Tibial nerve (tissue), 4 donors: Measurements from ENCODE around the gene GINS1. TPM values are rescaled to one million over a fixed set of nuclear protein-coding genes. Genes with fewer than 3 reads are reported as not detected.

Experiments used
- DNase-seq, 2 donors: peaks; one replicate each; pipeline ENCODE4 v3.0.0-alpha.2; 2019; ENCODE audit warnings: low spot score in 2 of 2
- H3K27ac ChIP-seq, 4 donors: fragments of 200-600 bp; sonication (generic) in 3 of 4; one replicate each; pipeline ENCODE4 v1.5.1; 2017 to 2019; ENCODE audit warnings: mild to moderate bottlenecking in 1 of 4
- H3K27me3 ChIP-seq, 2 donors: fragments of 200-600 bp; sonication (generic) in 1 of 2; one replicate each; pipeline versions ENCODE4 v1.5.1 to v1.6.0; 2017 to 2019
- H3K36me3 ChIP-seq, 3 donors: fragments of 200-600 bp; sonication (generic); one replicate each; pipeline ENCODE4 v1.5.1; 2018 to 2019
- H3K4me1 ChIP-seq, 4 donors: fragments of 200-600 bp; sonication (generic) in 3 of 4; one replicate each; pipeline ENCODE4 v1.5.1; 2017 to 2019
- H3K4me3 ChIP-seq, 4 donors: fragments of 200-600 bp; sonication (generic) in 3 of 4; one replicate each; pipeline ENCODE4 v1.5.1; 2017 to 2019; ENCODE audit warnings: mild to moderate bottlenecking in 1 of 4, moderate library complexity in 1 of 4
- H3K9me3 ChIP-seq, 4 donors: fragments of 200-600 bp; sonication (generic) in 3 of 4; one replicate each; pipeline ENCODE4 v1.5.1; 2017 to 2019
- EP300 ChIP-seq, 2 donors: sonication (generic); formaldehyde crosslinking; IDR thresholded peaks; one replicate each; pipeline ENCODE4 v1.6.1; 2017; ENCODE audit warnings: antibody characterized with exemption in 2 of 2, mild to moderate bottlenecking in 1 of 2
- POLR2A ChIP-seq, 2 donors: fragments of 450-650 bp; IDR thresholded peaks; one replicate each; pipeline ENCODE4 v1.6.1; 2017; ENCODE audit warnings: antibody characterized with exemption in 2 of 2, mild to moderate bottlenecking in 2 of 2, moderate library complexity in 2 of 2
- WGBS, 2 donors: methylation state at CpG; one replicate each; pipeline ENCODE4 v1.1.5; 2018; 5-methylcytosine and 5-hydroxymethylcytosine counted together
- total RNA-seq, 4 donors: library from RNA; depleted of rRNA; stranded (reverse); fragments of >200 nt; gene quantifications; one replicate each; pipeline ENCODE4 v1.1.0, GENCODE V29; 2016
- TF ChIP-seq, protein P1 (sequence below), 5 experiments: fragments of 200-600 bp in 3 of 5; fragments of 450-650 bp in 2 of 5; sonication (generic) in 3 of 5; IDR thresholded peaks; one replicate each; pipeline ENCODE4 v1.5.1; 2016 to 2019; ENCODE audit warnings: antibody characterized with exemption in 5 of 5, mild to moderate bottlenecking in 3 of 5, moderate library complexity in 2 of 5

Gene GINS1
- total RNA-seq, 4 donors from 2014 or later: 0.21 to 1.1 (median 0.59) TPM

DNA sequence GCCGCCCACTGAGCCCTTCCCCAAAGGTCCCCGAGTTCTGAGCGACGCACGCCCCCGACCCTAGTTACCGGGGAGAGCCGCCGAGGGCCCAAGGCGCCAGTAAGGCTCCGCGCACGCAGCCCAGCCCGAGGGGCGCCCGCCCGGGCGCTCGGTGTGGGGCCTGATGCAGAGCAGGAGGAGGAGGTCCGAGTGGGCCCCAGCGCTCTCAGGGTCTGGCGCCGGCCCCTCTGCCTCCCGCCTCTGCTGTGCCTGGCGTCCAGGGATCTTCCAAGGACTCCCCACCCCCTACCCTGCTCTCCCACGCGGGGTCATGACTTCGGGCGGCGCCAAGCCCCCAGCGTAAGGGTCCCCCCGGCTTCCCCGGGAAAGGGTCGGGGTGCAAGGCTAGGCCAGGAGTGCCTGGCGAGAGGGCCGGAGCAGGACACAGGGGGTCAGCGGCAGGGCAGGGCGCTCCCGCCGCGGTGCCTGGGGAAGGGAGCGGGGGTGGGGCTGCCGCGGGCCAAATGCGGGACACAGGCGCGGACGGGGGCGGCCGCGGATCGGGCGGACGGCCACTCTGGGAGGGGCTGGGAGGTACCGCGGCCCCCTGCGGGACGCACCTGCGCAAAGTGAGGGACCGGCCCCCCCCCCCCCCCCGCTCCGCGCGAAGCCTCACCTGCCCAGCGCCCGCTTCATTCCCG lies 17.5 kb upstream of the GINS1 start:
- no peaks in the 10 kb centered on the region for H3K27me3 ChIP-seq
- TF ChIP-seq, protein P1, sequence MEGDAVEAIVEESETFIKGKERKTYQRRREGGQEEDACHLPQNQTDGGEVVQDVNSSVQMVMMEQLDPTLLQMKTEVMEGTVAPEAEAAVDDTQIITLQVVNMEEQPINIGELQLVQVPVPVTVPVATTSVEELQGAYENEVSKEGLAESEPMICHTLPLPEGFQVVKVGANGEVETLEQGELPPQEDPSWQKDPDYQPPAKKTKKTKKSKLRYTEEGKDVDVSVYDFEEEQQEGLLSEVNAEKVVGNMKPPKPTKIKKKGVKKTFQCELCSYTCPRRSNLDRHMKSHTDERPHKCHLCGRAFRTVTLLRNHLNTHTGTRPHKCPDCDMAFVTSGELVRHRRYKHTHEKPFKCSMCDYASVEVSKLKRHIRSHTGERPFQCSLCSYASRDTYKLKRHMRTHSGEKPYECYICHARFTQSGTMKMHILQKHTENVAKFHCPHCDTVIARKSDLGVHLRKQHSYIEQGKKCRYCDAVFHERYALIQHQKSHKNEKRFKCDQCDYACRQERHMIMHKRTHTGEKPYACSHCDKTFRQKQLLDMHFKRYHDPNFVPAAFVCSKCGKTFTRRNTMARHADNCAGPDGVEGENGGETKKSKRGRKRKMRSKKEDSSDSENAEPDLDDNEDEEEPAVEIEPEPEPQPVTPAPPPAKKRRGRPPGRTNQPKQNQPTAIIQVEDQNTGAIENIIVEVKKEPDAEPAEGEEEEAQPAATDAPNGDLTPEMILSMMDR (IDR thresholded peaks at IDR 0.05): no peak
- TF ChIP-seq EP300 (IDR thresholded peaks at IDR 0.05): peak in 1 of 2 donors; percentile 13
- peak in 1 of 2 donors; percentile 13 for DNase-seq
- peaks cover 0 to 10% (median 0%) of the 10 kb centered on the region in 3 donors for H3K36me3 ChIP-seq
- H3K4me3 ChIP-seq: peak overlapping the region; percentile 67 to 98 (median 86)
- no peaks in the 10 kb centered on the region for H3K9me3 ChIP-seq
- 0 to 1% methylated on average over 35 to 60 of the region's 67 CpGs for WGBS, 2 donors
- H3K4me1 ChIP-seq: peaks cover 0 to 15% (median 3%) of the 10 kb centered on the region in 4 donors
- H3K27ac ChIP-seq: peak overlapping the region; percentile 64 to 97 (median 92)

DNA sequence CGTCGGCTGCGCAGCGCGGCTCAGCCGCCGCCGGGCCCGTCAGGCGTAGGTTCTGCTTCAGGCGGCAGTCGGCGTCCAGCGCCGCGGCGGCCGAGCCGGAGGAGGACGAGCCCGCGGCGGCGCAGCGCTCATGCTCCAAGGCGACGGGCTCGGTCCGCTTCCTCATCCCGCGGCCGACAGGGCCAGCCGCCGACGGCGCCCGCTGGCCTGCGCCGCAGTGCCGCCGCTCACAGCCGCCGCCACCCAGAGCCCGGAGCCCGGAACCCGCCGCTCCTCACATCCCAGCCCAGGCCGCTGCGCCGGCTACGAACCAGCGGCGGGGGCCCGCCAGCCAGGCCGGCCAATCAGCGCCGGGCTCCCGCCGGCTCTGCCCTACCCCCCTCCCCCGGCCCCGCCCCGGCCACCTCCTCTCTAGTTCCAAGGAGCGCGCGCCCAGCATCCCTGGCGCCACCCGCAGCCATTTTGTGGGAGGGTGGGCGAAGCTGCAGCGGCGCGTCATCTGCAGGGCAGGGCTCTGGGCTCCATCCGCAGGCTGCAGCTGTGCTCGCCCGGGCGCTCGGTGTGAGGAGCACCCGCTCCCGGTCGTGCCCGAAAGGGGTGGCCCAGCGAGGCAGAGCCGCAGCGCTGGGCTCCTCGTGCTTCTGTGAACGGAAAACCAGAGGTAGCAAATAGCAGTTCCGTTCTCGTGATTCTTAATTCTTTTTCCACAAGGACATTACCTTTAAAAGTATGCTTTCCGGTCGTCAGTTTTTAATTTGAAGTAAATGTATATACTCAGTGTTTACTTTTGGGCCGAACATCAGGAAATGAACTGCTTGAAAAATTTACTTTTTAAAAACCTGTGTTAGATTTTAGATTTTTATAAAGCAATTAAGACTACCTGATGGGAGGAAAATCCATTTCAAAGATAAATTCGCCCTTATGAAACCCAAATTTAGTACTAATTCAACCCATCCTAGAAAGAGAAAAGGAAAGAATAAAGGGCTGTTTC lies 16.6 kb upstream of the GINS1 start, which contains the start of gene ABHD12:
TSS of gene ABHD12 (minus strand) at position 298 of the 991 bp plus-strand sequence. CDS start at position 166, 132 bp downstream.
- Histone ChIP-seq H3K27me3 (no peaks in the 10 kb centered on the region), H3K36me3 (peaks cover 0 to 10% (median 0%) of the 10 kb centered on the region in 3 donors), H3K9me3 (no peaks in the 10 kb centered on the region), H3K4me3 (peak within 1 kb of the TSS; percentile 67 to 98 (median 86)), H3K27ac (peak within 1 kb of the TSS; percentile 64 to 97 (median 92)), H3K4me1 (peaks cover 0 to 15% (median 3%) of the 10 kb centered on the region in 4 donors)
- TF ChIP-seq, protein P1 (IDR thresholded peaks at IDR 0.05): peak in 2 of 5 experiments; percentile 6 to 18
- TF ChIP-seq POLR2A (IDR thresholded peaks at IDR 0.05): peak; percentile 51 to 84
- peak in 1 of 2 donors; percentile 88 for TF ChIP-seq EP300 (IDR thresholded peaks at IDR 0.05)
- DNase-seq: peak; percentile 88 to 93
- 1% methylated on average over 27 to 82 of the region's 91 CpGs for WGBS, 2 donors

DNA sequence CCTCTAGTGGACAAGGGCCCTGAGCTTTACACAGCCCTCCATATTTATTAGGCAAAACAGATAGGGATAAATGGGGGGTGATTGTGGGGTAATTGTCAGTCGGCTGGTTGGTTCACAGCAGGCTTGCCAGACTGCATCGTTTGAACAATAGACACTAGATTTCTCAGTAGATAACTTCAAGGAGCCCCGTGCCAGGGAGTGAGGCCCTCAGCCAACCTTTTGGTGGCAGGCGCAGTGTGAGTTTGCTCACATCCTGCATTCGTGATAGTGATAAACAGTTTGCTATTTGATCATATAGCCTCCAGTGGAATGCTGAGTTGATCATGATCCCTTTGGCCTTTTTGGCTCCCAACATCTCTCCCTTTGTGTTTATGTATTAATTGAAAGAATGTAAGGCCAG lies 13.2 kb upstream of the GINS1 start:
- no peaks in the 10 kb centered on the region for H3K36me3 ChIP-seq
- TF ChIP-seq EP300 (IDR thresholded peaks at IDR 0.05) (no peak), POLR2A (IDR thresholded peaks at IDR 0.05) (no peak)
- TF ChIP-seq, protein P1 (IDR thresholded peaks at IDR 0.05): no peak
- 31 to 33% methylated on average over 5 of the region's 5 CpGs for WGBS, 2 donors

DNA sequence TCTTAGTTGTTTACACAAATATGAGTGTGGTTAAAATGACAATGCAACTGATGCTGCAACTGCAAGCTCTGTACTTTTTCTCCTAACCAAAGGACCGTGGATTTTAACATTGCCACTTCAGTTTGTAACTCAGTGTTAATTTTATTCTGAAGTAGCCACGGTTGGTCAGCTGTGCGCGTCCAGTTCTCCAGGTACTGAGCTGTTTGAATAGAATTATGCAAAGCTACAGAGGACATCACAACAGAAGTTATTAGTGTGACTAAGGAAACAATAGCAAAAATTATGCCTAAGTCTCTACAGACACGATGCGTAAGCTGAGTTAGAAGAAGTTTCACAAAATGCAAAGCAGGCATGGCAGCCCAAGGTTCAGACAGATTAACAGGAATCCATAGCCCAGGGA lies 12.5 kb upstream of the GINS1 start:
- Histone ChIP-seq H3K27me3 (no peaks in the 10 kb centered on the region), H3K9me3 (no peaks in the 10 kb centered on the region), H3K4me1 (peaks cover 0 to 27% (median 6%) of the 10 kb centered on the region in 4 donors), H3K27ac (no peak overlapping the region), H3K36me3 (no peaks in the 10 kb centered on the region), H3K4me3 (no peak overlapping the region)
- TF ChIP-seq, protein P1 (IDR thresholded peaks at IDR 0.05): no peak
- TF ChIP-seq EP300 (IDR thresholded peaks at IDR 0.05): no peak
- TF ChIP-seq POLR2A (IDR thresholded peaks at IDR 0.05): no peak
- no peak for DNase-seq
- WGBS, 2 donors: 90 to 92% methylated on average over 6 of the region's 6 CpGs

More for the DNA sequence above, 13.2 kb upstream of the GINS1 start:
- Histone ChIP-seq H3K4me1 (peaks cover 0 to 29% (median 7%) of the 10 kb centered on the region in 4 donors), H3K9me3 (no peaks in the 10 kb centered on the region), H3K27ac (no peak overlapping the region), H3K4me3 (no peak overlapping the region), H3K27me3 (no peaks in the 10 kb centered on the region)
- no peak for DNase-seq
